ENCODE measurements around the gene TADA2B. TPM values are rescaled to one million over a fixed set of nuclear protein-coding genes. Genes with fewer than 3 reads are reported as not detected.
A peak's percentile ranks its signal among the peaks of the same experiment; 100 is the strongest.

TADA2B gene
- total RNA-seq = 38.5 and 41.5 TPM in 2 replicates
- total RNA-seq (2013) = 26.7 TPM
- 13.6 and 13.9 TPM in 2 replicates for polyA plus RNA-seq
- 32.3 and 35.3 TPM in 2 replicates for polyA minus RNA-seq

GRCh38 chr4:7043284-7044136 is at the start of gene TADA2B:
TADA2B (plus strand) TSS chr4:7043372; CDS start chr4:7043580, 208 bp downstream.
- intact Hi-C loops (cut with micrococcal nuclease) = loop anchor here (1.0 to 2.0 kb wide), 8 partner anchors 25 to 369 kb away; partner anchors contain the start of genes GRPEL1, KIAA0232 and TBC1D14
- Histone ChIP-seq H3K9me3 (ENCODE audit: control extremely low read depth in 1 of 3, control insufficient read depth in 2 of 3, insufficient read depth in 1 of 3, low read length in 2 of 3) (no peaks in the 10 kb centered on the region), H4K20me1 (ENCODE audit: control insufficient read depth, insufficient read depth, low read length, poor library complexity, severe bottlenecking) (peaks cover 49% of the 10 kb centered on the region), H3K4me3 (ENCODE audit: control extremely low read depth in 1 of 5, extremely low read depth in 1 of 5, insufficient read depth in 1 of 5, low read depth in 2 of 5, low read length in 4 of 5) (peak within 1 kb of the TSS; percentile 51 to 96 (median 95)), H3K27me3 (replicated peaks in 1 of 4; ENCODE audit: control extremely low read depth in 1 of 4, control insufficient read depth in 3 of 4, insufficient read depth in 4 of 4, low read length in 3 of 4) (no peaks in the 10 kb centered on the region), H3K9ac (ENCODE audit: low read length) (peak within 1 kb of the TSS; percentile 97), H3K4me1 (ENCODE audit: control insufficient read depth in 2 of 2, insufficient read depth in 2 of 2, low read length in 2 of 2) (peaks cover 31 to 48% of the 10 kb centered on the region in 2 donors), H3K79me2 (ENCODE audit: control insufficient read depth, insufficient read depth, low read length) (peaks cover 50% of the 10 kb centered on the region), H3K4me2 (replicated peaks; ENCODE audit: low read depth, low read length, poor library complexity, severe bottlenecking) (peak within 1 kb of the TSS; percentile 100), H2AFZ (ENCODE audit: insufficient read depth, low read depth, low read length, poor library complexity, severe bottlenecking) (peak within 1 kb of the TSS; percentile 94), H3K36me3 (replicated peaks in 1 of 2; ENCODE audit: control extremely low read depth in 1 of 2, control insufficient read depth in 1 of 2, extremely low read depth in 1 of 2, insufficient read depth in 2 of 2, low read length in 1 of 2) (peaks cover 0 to 1% of the 10 kb centered on the region in 2 experiments), H3K27ac (ENCODE audit: low read length in 2 of 2) (peak within 1 kb of the TSS; percentile 68 to 85)
- WGBS (ENCODE audit: insufficient coverage) = under 1% methylated on average over 112 of the region's 119 CpGs
- Mint-ChIP-seq H3K4me3 (peak within 1 kb of the TSS; percentile 97), H3K9me3 (ENCODE audit: insufficient read depth) (no peaks in the 10 kb centered on the region), H3K27me3 (no peaks in the 10 kb centered on the region), H3K27ac (peak within 1 kb of the TSS; percentile 92), H3K4me1 (peaks cover 52% of the 10 kb centered on the region)
- ChIA-PET POLR2A (interaction anchor here (0.6 to 4.6 kb wide), 10 partner anchors 12 to 403 kb away, joined by 3 to 36 read pairs (median 4); partner anchors contain the start of genes GRPEL1, MRFAP1 and TBC1D14), CTCF (interaction anchor here (1.0 to 9.5 kb wide), 15 partner anchors 8 to 371 kb away, joined by 3 to 164 read pairs (median 6); partner anchors contain the start of genes GRPEL1 and TBC1D14)
- peak; percentile 80 for DNase-seq
- TF ChIP-seq CTCF (IDR thresholded peaks at IDR 0.05) = no peak
- no peak for TF ChIP-seq EZH2 (IDR thresholded peaks at IDR 0.05; ENCODE audit: borderline replicate concordance, insufficient read depth, low read depth, low read length, poor library complexity, severe bottlenecking)
- ATAC-seq (ENCODE audit: low read depth) = peak; percentile 29

GRCh38 chr4:6996481-6996880 is 46.7 kb upstream of the TADA2B start:
- Mint-ChIP-seq H3K4me1 (peaks cover 23% of the 10 kb centered on the region), H3K27ac (no peak overlapping the region), H3K4me3 (no peak overlapping the region), H3K27me3 (no peaks in the 10 kb centered on the region), H3K9me3 (ENCODE audit: insufficient read depth) (no peaks in the 10 kb centered on the region)
- H3K36me3 ChIP-seq (replicated peaks in 1 of 2; ENCODE audit: control extremely low read depth in 1 of 2, control insufficient read depth in 1 of 2, extremely low read depth in 1 of 2, insufficient read depth in 2 of 2, low read length in 1 of 2) = peaks cover 2 to 64% of the 10 kb centered on the region in 2 experiments
- no peak overlapping the region for H3K4me3 ChIP-seq (ENCODE audit: control extremely low read depth in 1 of 5, extremely low read depth in 1 of 5, insufficient read depth in 1 of 5, low read depth in 2 of 5, low read length in 4 of 5)
- no peak overlapping the region for H2AFZ ChIP-seq (ENCODE audit: insufficient read depth, low read depth, low read length, poor library complexity, severe bottlenecking)
- no peak for TF ChIP-seq EZH2 (IDR thresholded peaks at IDR 0.05; ENCODE audit: borderline replicate concordance, insufficient read depth, low read depth, low read length, poor library complexity, severe bottlenecking)
- TF ChIP-seq CTCF (IDR thresholded peaks at IDR 0.05) = no peak
- H3K4me1 ChIP-seq (ENCODE audit: control insufficient read depth in 2 of 2, insufficient read depth in 2 of 2, low read length in 2 of 2) = peaks cover 21 to 26% of the 10 kb centered on the region in 2 donors
- no peak overlapping the region for H3K4me2 ChIP-seq (replicated peaks; ENCODE audit: low read depth, low read length, poor library complexity, severe bottlenecking)
- peaks cover 11% of the 10 kb centered on the region for H4K20me1 ChIP-seq (ENCODE audit: control insufficient read depth, insufficient read depth, low read length, poor library complexity, severe bottlenecking)
- WGBS (ENCODE audit: insufficient coverage) = 100% methylated on average over 10 of the region's 12 CpGs
- POLR2A ChIA-PET = no interaction called here
- DNase-seq (no peak), ATAC-seq (ENCODE audit: low read depth) (no peak)
- H3K9me3 ChIP-seq (ENCODE audit: control extremely low read depth in 1 of 3, control insufficient read depth in 2 of 3, insufficient read depth in 1 of 3, low read length in 2 of 3) = no peaks in the 10 kb centered on the region
- intact Hi-C loops (cut with micrococcal nuclease) = no loop called here
- H3K79me2 ChIP-seq (ENCODE audit: control insufficient read depth, insufficient read depth, low read length) = peaks cover 59% of the 10 kb centered on the region
- H3K27me3 ChIP-seq (replicated peaks in 1 of 4; ENCODE audit: control extremely low read depth in 1 of 4, control insufficient read depth in 3 of 4, insufficient read depth in 4 of 4, low read length in 3 of 4) = no peaks in the 10 kb centered on the region
- H3K27ac ChIP-seq (ENCODE audit: low read length in 2 of 2) = no peak overlapping the region
- CTCF ChIA-PET = no interaction called here
- H3K9ac ChIP-seq (ENCODE audit: low read length) = no peak overlapping the region

Data from B cell (primary cell).